ENCODE results near the gene FAM98B.

The FAM98B gene

DNA sequence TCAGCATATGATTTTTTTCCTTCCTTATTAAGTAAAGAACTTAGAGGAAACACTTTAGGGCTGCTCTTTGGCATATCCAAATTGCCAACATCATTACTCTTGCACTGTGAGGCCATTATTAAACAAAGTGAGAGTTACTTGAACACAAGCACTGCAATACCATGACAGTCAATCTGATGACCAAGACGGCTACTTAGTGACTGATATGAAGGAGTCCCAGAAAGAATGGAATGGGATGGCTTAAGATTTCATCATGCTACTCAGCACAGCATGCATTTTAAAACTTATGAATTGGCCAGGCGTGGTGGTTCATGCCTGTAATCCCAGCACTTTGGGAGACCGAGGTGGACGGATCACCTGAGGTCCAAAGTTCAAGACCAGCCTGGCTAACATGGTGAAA, 55.2 kb downstream of the FAM98B start:
- DNase-seq: no peak

DNA sequence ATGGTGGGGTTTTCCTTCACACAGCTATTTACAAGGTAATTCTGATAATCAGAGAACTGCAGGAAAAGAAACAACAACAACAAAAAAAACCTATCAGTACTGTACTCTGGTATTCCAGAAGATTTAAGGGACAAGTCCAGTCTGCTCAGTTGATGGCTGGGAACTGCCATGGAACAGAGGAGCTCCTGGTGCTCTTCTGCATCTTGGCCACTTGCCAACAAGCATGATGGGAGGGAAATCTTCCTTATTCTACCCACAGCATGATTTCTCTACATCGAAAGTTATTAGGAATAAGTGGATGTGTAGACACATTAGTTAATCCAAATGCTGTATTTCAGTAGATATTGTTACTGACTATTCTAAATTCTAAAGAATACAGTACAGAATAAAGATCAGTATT, 59.0 kb downstream of the FAM98B start:
- no peak for DNase-seq

DNA sequence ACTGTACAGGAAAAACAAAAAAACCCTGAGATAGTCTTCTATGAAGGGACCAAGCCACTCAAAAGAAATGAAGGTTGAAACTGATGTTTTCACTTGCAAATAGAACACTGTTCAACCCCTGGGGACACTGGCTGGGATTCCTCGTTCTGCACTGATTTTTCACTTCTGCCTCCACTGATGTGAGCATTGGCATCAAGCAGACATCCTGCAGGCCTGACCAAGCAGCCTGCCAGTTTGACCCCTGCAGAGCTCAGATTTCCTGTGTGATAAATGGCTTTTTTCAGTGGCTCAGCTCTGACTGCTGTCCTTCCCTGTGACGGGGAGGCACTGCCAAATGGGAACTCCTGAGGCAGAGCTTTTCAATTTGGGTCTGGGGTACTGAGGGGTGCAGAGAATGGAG, 60.7 kb downstream of the FAM98B start:
- DNase-seq: no peak

DNA sequence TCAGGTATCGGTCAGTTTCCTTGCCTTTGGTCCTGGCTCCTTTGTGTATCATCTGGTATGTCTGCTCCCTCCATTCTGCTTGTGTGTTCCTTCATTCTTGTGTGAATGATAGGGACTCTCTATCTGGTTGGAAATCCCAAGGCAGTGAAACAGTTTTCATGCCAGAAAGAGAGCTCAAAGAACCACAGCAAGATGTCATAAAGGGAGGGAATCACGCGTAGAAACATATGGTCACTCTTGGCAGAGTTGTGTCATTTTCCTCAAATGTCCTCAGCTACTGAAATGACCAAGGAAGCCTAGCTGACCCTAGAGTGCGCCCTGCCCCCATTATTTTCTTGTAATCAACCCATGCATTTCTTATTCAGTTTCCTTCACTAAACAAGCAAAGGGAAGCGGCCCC, 62.7 kb downstream of the FAM98B start:
- DNase-seq: no peak

DNA sequence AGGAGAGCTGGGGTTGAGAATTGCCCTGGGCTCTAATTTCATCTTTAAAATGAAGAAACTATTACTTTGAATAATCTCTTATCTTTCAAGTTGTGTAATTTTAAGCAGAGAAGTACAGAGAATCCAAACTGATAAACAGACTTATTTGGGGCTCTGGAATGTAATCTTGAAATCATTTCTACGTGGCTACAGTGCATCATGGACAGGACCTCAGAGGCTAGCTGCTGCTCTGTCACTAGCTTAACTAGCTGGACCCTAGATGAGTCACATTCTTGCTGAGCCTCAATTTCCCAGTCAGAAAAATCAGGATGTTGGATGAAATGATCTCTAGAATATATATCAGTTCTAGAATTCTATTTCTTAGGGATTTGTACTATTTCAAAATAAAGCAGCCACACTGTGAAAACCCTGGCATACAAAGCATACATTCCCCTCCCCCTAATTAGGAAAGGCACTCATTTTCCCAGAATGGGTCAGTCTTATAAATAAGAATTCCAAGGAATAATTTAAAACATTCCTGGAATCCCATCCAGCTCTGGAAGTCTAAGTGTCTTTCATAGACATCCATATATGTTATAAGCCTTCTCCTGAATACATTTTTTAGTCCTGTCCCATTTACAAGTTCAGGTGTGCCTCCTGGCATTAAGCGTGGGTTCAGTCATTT, 63.5 kb downstream of the FAM98B start:
- DNase-seq: no peak

DNA sequence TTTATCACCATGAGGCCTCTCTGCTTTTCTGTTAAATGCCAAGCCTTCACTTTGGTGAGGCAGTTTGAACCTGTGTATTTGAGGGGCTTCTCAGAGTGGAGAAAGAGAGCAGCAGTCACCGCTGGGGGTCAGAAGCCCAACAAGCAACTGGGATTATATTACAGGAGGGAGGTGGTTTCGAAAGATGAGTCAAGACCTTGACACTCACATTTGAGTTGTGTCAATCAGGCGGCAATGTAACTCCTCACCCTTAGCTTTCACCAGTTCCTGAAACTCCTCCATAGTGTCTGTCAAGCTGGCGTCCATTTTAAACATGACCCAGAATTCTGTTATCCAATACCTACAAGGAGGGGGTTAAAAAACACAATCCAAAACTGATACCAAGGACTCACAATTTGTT, 64.2 kb downstream of the FAM98B start:
- no peak for DNase-seq

DNA sequence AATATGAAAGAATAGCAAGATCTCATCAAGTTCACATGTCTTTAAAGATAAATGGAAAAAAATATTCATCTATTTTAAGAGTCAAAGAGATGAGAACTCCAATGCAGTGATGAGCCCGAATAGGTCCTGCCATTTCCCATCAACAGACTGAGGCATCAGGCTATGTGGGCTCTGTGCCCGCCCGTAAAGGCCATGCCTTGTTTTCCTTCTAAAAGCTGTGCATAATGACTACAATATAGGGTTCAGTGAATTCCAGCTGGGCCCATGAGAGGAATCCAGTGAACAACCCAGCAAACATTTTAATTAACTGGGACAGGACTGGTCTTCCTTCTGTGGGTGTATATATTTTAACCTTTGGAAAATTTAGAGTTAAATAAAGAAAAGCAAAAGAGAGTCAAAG, 66.1 kb downstream of the FAM98B start:
- no peak for DNase-seq

DNA sequence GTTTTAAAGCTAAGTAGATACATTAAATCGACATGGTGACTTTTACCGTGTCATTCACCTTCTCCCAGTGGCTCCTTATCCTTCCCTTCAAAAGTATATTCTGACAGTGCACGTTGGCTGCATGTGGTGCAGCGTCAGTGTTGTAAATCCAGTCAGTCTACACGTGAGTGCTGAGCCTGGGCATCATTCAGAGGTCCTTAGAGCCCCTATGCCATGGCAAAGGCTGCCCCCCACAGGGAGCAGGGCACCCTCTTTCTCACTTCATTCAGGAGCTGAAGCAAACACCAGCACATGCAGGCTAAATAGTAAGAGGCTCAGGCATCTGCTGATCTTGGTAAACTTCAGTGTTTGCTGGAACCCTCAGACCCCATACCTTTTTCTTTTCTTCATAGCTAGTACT, 67.4 kb downstream of the FAM98B start:
- DNase-seq: no peak

DNA sequence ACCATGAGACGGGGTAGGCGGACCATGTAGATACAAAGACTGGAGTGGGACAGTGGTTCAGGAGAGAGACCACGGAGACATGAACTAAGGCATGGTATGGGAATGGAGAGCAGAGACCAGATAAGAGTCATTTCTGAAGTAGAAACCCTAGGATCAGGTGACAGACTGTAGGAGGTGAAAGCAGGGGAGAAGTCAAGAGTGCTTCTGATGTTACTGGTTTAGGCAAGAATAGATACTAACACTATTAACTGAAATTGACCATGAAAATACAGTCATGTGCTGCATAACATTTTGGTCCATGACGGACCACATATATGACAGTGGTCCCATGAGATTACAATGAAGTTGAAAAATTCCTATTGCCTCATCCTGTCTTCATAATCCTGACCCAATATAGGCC, 69.0 kb downstream of the FAM98B start:
- DNase-seq: no peak

DNA sequence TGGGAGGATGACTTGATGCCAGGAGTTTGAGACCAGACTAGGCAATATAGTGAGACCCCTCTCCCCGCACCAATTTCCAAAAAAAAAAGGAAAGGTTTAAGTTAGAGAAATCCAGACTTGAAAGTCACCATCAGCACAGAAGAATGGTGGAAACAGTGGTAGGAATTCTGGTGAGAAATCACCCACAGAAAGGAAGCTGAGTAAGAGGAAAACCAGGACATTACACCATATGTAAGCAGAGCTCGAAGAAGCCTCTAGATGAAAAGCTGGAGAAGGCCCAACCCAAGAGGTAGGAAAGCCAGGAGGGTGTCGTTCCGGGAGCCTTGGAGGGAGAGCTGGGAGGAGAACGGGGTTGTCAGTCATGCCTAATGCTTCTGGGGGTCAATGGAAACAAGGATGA, 70.2 kb downstream of the FAM98B start:
- no peak for DNase-seq

DNA sequence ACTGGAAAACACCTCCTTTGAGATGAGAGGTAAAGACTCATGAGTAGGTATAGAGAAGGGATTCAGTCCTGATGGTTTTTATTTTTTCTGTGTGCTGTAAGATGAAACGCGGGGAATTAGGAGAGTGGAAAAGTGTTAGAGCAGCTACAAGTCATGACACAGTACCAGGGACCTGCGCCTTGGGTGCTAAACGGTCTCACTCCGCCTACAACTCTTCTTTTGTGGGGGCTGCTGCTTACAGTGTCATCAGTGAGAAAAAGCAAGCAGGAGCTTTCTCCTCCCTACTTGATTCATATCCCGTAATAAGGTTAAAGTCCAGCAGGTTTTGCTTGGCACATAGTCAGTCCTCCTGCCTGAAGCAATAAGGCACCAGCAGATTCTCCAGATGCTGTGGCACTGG, 71.6 kb downstream of the FAM98B start:
- no peak for DNase-seq

DNA sequence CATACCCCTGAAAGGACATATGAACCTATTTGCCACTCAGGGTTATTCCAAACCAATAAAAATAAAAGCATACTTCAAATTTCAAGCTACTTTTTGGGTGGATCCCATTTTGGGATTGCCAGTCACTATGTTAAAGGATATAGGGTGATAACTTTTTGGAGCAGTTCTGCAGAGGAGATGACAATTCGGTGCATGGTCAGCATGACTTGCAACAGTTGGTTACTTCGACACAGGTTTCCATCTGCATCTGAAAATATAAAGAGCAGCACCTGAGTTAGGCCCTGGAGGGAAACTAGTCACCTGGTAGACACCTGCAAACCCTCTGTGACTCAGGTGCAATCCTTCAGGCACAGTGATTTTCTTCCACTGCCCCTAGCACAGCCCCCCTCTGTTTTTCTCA, 72.2 kb downstream of the FAM98B start:
- DNase-seq: no peak

DNA sequence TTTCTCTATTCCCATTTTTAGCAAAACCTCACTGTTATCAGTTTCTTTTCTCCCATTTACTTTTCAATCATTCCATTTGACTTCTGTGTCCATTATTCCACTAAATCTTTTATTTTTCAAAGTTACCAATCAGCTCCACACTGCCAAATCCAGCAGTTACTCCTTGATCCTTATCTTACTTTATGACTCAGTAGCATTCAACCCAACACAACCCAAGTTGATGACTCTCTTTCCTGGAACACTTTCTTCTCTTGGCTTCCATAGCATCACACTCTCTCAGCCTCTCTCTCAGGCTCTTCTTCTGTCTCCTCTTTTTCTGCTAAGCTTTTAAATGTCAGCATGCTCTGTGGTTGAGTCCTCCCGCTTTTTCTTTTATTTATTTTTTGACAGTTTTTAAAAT, 74.4 kb downstream of the FAM98B start:
- DNase-seq: no peak

DNA sequence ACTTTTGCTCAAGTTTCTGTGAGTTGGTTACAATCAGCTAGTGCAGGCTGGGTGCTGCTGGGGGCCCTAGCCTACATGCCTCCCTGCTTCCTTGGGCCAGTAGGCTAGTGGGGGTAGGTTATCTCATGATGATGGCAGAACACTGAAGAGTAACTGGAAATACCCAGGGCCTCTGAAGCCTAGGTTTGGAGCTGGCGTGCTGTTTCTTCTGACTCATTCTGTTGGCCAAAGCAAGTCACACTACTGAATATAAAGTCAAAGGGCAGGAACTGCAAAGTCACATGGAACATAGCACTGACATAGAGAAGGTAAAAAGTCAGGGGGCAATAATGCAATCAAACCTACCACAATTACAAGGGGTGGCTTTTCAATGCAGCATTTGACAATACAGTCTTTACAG, 76.2 kb downstream of the FAM98B start:
- DNase-seq: no peak

DNA sequence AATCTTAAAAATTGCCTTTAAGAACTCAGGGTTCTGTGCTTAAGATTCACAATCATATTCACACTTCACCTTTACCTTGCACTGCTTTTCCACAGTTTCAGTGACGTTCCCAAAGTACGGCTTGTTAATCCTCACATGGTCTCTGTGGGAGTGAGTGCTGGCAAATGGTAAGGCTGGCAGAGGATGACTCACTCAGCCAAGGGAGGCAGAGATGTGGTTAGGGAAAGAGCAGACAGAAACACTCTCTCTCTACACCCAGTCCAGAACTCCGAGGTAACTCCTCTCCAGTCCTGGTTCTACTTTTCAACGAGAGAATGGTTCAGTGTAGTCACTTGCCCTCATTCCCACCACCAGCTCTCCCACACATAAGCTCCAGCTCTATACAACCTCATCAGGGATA, 77.6 kb downstream of the FAM98B start:
- no peak for DNase-seq

DNA sequence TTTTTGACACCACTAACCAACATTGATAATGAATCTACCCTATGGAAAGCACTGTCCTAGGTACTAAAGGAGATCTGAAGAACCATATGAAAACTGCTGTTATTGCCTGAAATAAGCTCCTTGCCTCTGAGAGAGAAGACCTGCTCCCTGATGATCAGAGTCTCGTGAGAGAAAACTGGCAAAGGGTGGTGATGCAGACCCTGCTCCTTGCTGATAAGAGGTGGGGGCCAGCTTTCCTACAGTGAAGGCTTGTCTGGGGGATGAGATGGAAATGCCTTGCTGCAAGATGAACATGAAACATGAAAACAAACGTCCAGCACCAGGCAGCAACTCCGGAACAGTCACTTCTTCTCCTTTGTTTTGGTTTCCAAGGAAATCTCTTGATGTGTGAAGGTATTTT, 78.8 kb downstream of the FAM98B start:
- no peak for DNase-seq

DNA sequence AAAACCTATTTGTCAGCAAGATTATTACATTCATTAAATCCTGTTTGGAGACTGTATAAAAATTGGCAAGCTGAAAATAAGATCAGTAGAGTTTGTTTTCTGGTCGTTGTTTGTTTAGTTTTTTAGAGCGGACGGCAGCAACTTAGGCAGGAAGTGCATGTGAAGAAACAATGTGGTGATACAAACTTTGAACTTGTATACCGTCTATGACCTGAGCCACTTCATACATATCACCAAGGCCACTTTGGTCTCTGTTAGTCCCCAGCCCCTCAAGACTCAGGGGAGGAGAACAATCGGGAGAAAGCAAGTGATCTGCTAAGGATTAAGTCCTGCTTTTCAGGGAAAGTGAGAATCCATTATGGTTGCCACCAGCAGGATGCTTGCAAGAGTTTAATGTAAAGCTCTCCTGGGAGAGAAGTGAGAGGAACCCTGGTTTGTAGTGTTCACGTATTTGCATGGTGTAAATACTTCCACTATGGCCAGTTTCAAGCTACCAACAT, 79.5 kb downstream of the FAM98B start:
- no peak for DNase-seq

DNA sequence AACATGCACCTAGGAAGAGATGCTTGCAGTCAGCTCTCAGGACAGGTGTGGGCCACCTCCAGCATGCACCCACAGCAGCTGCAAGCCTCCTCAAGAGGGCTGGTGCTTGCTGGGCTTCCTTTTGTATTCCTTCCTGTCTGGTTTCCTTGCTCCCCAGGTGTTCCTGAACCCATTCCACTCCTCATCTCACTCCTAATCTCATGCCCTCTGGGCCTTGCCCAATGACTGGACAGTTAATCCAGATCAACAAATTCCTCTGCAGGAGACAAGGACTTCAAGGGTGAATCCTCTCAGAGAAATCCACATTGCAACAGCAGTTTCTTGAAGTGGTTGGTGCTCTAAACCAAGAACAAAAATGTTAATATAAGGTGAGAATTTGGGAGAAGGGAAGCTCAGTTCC, 80.0 kb downstream of the FAM98B start:
- no peak for DNase-seq

DNA sequence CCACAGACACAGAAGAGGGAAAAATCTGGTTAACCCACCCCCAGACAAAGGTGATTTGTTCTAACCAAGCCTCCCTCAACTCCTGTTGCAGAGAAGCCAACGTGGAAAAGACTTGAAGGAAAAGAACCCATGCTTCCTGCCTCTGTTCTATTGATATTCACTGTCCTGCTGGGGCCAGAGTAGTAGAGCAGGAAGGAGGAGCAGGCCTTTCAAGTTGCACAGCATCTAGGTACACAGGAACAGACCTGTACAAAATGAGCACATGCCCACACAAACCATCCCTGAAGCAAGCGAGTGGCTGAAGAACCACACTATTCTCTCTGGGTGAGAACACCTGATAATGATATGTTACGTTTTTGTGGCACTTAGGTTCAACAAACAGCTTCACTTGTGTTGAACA, 80.8 kb downstream of the FAM98B start:
- DNase-seq: no peak

DNA sequence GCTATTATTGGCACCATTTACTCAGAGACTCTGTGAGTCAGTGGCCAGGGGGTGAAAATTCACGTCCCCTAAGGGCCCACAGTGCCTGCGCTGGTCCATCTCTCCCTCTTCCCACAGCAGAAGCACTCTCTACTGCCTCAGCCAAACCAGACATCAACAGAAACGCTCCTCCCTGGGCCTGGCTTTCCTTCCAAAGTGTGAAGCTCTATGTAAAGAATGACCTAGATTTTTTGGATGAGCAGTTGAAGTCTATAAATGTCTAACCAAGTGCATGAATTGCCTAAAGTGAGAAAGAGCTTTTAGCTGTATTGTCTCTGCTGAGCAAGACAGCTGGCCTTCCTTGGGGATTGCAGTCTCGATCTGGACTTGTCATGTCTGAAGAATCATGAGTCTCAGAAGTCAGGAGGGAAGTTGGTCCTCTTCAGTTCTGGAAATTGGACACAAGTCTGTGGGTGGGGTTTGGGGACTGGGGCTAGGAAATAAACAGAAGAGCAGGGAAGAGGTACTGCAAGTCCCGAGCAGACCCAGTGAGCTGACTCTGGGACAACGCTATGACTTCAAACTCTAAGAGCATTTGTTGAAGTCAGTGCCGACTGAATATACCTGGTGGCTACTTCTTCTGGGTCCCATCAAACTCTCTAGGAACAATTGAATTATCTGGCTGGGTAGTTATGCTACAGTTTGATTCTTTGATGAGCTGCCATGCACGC, 81.7 kb downstream of the FAM98B start:
- DNase-seq: no peak

DNA sequence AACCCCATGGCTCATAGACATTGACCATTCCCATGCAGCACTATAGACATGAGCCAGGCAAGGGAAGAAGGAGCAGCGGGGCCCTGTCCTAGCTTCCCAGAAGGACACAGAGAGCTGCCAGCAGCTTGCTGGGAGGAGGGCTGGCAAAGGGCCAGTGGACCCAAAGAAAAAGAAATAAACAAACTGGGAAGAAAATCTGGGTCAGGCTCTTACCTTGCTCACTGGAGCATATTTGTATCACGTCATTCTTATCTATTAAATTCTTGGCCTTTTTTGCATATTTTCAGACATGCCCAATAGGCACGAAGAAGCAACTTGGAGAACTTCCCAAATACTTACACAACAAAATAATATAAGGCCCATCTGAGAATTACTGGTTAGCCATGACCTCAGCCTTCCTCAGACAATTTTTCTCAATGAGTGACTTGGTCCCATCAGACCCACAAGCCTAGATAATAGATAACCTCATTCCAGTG, 82.3 kb downstream of the FAM98B start:
- DNase-seq: no peak

Measured in NCI-H526 (cell line).